ENCODE data around the gene DPPA4.

Gene DPPA4

GRCh38 chr3:109284071-109284470 is 53.3 kb downstream of the DPPA4 start:
- Histone ChIP-seq H3K9ac (ENCODE audit: low read length) (no peak overlapping the region), H3K4me1 (ENCODE audit: insufficient read depth, low read length, severe bottlenecking) (no peaks in the 10 kb centered on the region), H4K20me1 (ENCODE audit: insufficient read depth, low read length) (no peaks in the 10 kb centered on the region), H3F3A (ENCODE audit: insufficient read depth, low read length) (no peaks in the 10 kb centered on the region), H3K36me3 (ENCODE audit: insufficient read depth, low read length) (no peaks in the 10 kb centered on the region), H3K27me3 (ENCODE audit: insufficient read depth, low read length) (no peaks in the 10 kb centered on the region), H3K27ac (ENCODE audit: low read depth, low read length, poor library complexity, severe bottlenecking) (no peak overlapping the region), H3K9me3 (ENCODE audit: low read length) (no peaks in the 10 kb centered on the region), H2AFZ (ENCODE audit: low read length) (no peak overlapping the region), H3K9me2 (ENCODE audit: low read depth, low read length) (no peaks in the 10 kb centered on the region), H3K79me2 (ENCODE audit: insufficient read depth, low read length) (no peaks in the 10 kb centered on the region), H3K4me2 (ENCODE audit: low read length) (no peak overlapping the region), H3K4me3 (ENCODE audit: low read depth, low read length, poor library complexity, severe bottlenecking) (no peak overlapping the region)
- no peak for TF ChIP-seq EZH2 (IDR thresholded peaks at IDR 0.05; ENCODE audit: borderline replicate concordance, low read length)
- TF ChIP-seq CTCF (IDR thresholded peaks at IDR 0.05; ENCODE audit: low read length) = no peak

GRCh38 chr3:109278546-109278945 is 58.8 kb downstream of the DPPA4 start:
- no peaks in the 10 kb centered on the region for H3K79me2 ChIP-seq (ENCODE audit: insufficient read depth, low read length)
- no peaks in the 10 kb centered on the region for H3K27me3 ChIP-seq (ENCODE audit: insufficient read depth, low read length)
- no peaks in the 10 kb centered on the region for H3K36me3 ChIP-seq (ENCODE audit: insufficient read depth, low read length)
- H3K4me3 ChIP-seq (ENCODE audit: low read depth, low read length, poor library complexity, severe bottlenecking) = no peak overlapping the region
- H3K9me3 ChIP-seq (ENCODE audit: low read length) = no peaks in the 10 kb centered on the region
- no peak overlapping the region for H2AFZ ChIP-seq (ENCODE audit: low read length)
- no peak overlapping the region for H3K27ac ChIP-seq (ENCODE audit: low read depth, low read length, poor library complexity, severe bottlenecking)
- H3K9me2 ChIP-seq (ENCODE audit: low read depth, low read length) = no peaks in the 10 kb centered on the region
- H4K20me1 ChIP-seq (ENCODE audit: insufficient read depth, low read length) = no peaks in the 10 kb centered on the region
- H3K9ac ChIP-seq (ENCODE audit: low read length) = no peak overlapping the region
- no peaks in the 10 kb centered on the region for H3F3A ChIP-seq (ENCODE audit: insufficient read depth, low read length)
- H3K4me2 ChIP-seq (ENCODE audit: low read length) = no peak overlapping the region
- H3K4me1 ChIP-seq (ENCODE audit: insufficient read depth, low read length, severe bottlenecking) = no peaks in the 10 kb centered on the region
- TF ChIP-seq CTCF (IDR thresholded peaks at IDR 0.05; ENCODE audit: low read length) (no peak), EZH2 (IDR thresholded peaks at IDR 0.05; ENCODE audit: borderline replicate concordance, low read length) (no peak)

- Histone ChIP-seq H3K79me2 (ENCODE audit: insufficient read depth, low read length) (no peaks in the 10 kb centered on the region), H2AFZ (ENCODE audit: low read length) (no peak overlapping the region), H3K9me2 (ENCODE audit: low read depth, low read length) (no peaks in the 10 kb centered on the region), H3K4me1 (ENCODE audit: insufficient read depth, low read length, severe bottlenecking) (no peaks in the 10 kb centered on the region), H3K4me2 (ENCODE audit: low read length) (no peak overlapping the region), H3K36me3 (ENCODE audit: insufficient read depth, low read length) (no peaks in the 10 kb centered on the region), H4K20me1 (ENCODE audit: insufficient read depth, low read length) (no peaks in the 10 kb centered on the region), H3K4me3 (ENCODE audit: low read depth, low read length, poor library complexity, severe bottlenecking) (no peak overlapping the region), H3F3A (ENCODE audit: insufficient read depth, low read length) (no peaks in the 10 kb centered on the region), H3K9ac (ENCODE audit: low read length) (no peak overlapping the region), H3K9me3 (ENCODE audit: low read length) (no peaks in the 10 kb centered on the region), H3K27ac (ENCODE audit: low read depth, low read length, poor library complexity, severe bottlenecking) (no peak overlapping the region), H3K27me3 (ENCODE audit: insufficient read depth, low read length) (no peaks in the 10 kb centered on the region)
- no peak for TF ChIP-seq CTCF (IDR thresholded peaks at IDR 0.05; ENCODE audit: low read length)
- TF ChIP-seq EZH2 (IDR thresholded peaks at IDR 0.05; ENCODE audit: borderline replicate concordance, low read length) = no peak
Measured at GRCh38 chr3:109278141-109278540, 59.2 kb downstream of the DPPA4 start.

Data from OCI-LY1 (cell line).